ENCODE data around the gene STRIP1. TPM values are rescaled to one million over a fixed set of nuclear protein-coding genes. Genes with fewer than 3 reads are reported as not detected.

Gene STRIP1
- total and polyA plus RNA-seq, 2 donors, result 20.8 to 21.6 TPM

DNA sequence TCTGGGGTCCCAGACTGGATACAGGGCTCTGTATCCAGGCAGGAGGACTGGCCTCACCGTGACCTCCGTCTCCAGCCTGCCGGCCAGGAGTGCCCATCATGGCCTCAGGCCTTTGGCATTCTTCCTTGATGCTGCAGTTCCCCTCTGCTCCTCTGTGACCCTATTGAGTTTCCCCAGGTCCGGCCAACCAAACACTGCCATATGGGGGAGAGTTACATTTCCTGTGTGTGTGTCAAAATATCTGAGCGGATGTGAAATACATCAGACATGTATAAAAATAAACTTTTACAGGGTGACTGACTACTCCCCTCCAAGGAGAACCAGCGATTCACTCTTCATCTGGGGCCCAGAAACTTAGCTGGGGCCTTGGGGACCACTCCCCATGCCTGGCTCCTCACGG lies 67.7 kb downstream of the STRIP1 start:
- DNase-seq (ENCODE audit: low read depth in 6 of 9, low spot score in 9 of 9), result no peak
- no peaks in the 10 kb centered on the region for H3K4me1 ChIP-seq (ENCODE audit: control insufficient read depth in 2 of 2, insufficient read depth in 2 of 2, low read length in 2 of 2)
- no peak overlapping the region for H3K4me3 ChIP-seq (ENCODE audit: low read length in 2 of 2)
- no peaks in the 10 kb centered on the region for H3K9me3 ChIP-seq (ENCODE audit: control insufficient read depth in 2 of 2, insufficient read depth in 1 of 2, low read length in 1 of 2)
- 73% methylated on average over 7 of the region's 7 CpGs for WGBS
- H3K36me3 ChIP-seq (ENCODE audit: control insufficient read depth in 2 of 2, insufficient read depth in 2 of 2, low read length in 1 of 2), result no peaks in the 10 kb centered on the region
- no peak overlapping the region for H3K27ac ChIP-seq (ENCODE audit: low read depth in 1 of 2, low read length in 1 of 2)
- H3K27me3 ChIP-seq (ENCODE audit: control insufficient read depth in 2 of 2, insufficient read depth in 1 of 2, low read length in 1 of 2), result peaks cover 0 to 18% of the 10 kb centered on the region in 2 donors

Other genes with a start within 250 kb of the STRIP1 start
- 5.6 TPM for gene CSF1, start 123.8 kb upstream of the STRIP1 start, total RNA-seq
- gene CSF1, start 123.8 kb upstream of the STRIP1 start, polyA plus RNA-seq, result 11.1 TPM
- gene AHCYL1, start 49.9 kb upstream of the STRIP1 start, total RNA-seq, result 19.3 TPM
- gene AHCYL1, start 49.9 kb upstream of the STRIP1 start, polyA plus RNA-seq, result 33.7 TPM
- gene ALX3, start 36.0 kb downstream of the STRIP1 start, total RNA-seq, result 0.14 TPM
- gene ALX3, start 36.0 kb downstream of the STRIP1 start, polyA plus RNA-seq, result 0.16 TPM
- gene UBL4B, start 77.8 kb downstream of the STRIP1 start, total RNA-seq, result not detected
- 0.11 TPM for gene UBL4B, start 77.8 kb downstream of the STRIP1 start, polyA plus RNA-seq
- under 0.01 TPM for gene SLC6A17, start 115.9 kb downstream of the STRIP1 start, total RNA-seq
- gene SLC6A17, start 115.9 kb downstream of the STRIP1 start, polyA plus RNA-seq, result 0.30 TPM
- gene KCNC4, start 175.7 kb downstream of the STRIP1 start, total RNA-seq, result 3.0 TPM
- gene KCNC4, start 175.7 kb downstream of the STRIP1 start, polyA plus RNA-seq, result 4.0 TPM

Measured in thymus (tissue), 11 donors.